Fibroblast of lung (primary cell): ENCODE data around the gene PPWD1. TPM values are rescaled to one million over a fixed set of nuclear protein-coding genes. Genes with fewer than 3 reads are reported as not detected.

ENCODE experiments used
- DNase-seq, 2 donors: peaks; one replicate each; pipeline versions ENCODE4 v3.0.0 to v3.0.0-alpha.2; 2010; ENCODE audit warnings: low read depth in 2 of 2
- H2AFZ ChIP-seq: 2 replicates; pipeline ENCODE4 v1.5.1; 2012; ENCODE audit warnings: low read length, control low read depth, inconsistent platforms
- H3K27ac ChIP-seq: 2 replicates; pipeline ENCODE4 v1.5.1; 2011; ENCODE audit warnings: low read length, control low read depth; ENCODE audit not compliant: insufficient read depth
- H3K27me3 ChIP-seq: 2 replicates; pipeline ENCODE4 v1.5.1; 2011; ENCODE audit warnings: mild to moderate bottlenecking, low read length; ENCODE audit not compliant: control insufficient read depth, insufficient read depth
- H3K36me3 ChIP-seq: 2 replicates; pipeline ENCODE4 v1.5.1; 2011; ENCODE audit warnings: low read length; ENCODE audit not compliant: control insufficient read depth, insufficient read depth
- H3K4me1 ChIP-seq: 2 replicates; pipeline ENCODE4 v1.5.1; 2011; ENCODE audit warnings: low read length; ENCODE audit not compliant: control insufficient read depth, insufficient read depth; ENCODE audit errors: extremely low read depth
- H3K4me2 ChIP-seq: 2 replicates; pipeline ENCODE4 v1.5.1; 2011; ENCODE audit warnings: low read length, control low read depth; ENCODE audit not compliant: insufficient read depth; ENCODE audit errors: extremely low read depth
- H3K4me3 ChIP-seq, 4 experiments: fragments of 200-600 bp in 1 of 4; sonication (generic) in 1 of 4; replicated peaks in 1 of 4; 2 replicates each; pipeline ENCODE4 v1.5.1; 2011 to 2016; ENCODE audit warnings: low read length in 4 of 4, low read depth in 3 of 4, mild to moderate bottlenecking in 3 of 4, control low read depth in 2 of 4, inconsistent platforms in 1 of 4, mixed read lengths in 1 of 4; ENCODE audit not compliant: insufficient read depth in 1 of 4; ENCODE audit errors: control extremely low read depth in 1 of 4
- H3K79me2 ChIP-seq: 2 replicates; pipeline ENCODE4 v1.5.1; 2012; ENCODE audit warnings: mild to moderate bottlenecking, low read length, inconsistent platforms; ENCODE audit not compliant: control insufficient read depth, insufficient read depth
- H3K9ac ChIP-seq: 2 replicates; pipeline ENCODE4 v1.5.1; 2011; ENCODE audit warnings: mild to moderate bottlenecking, low read length, control low read depth; ENCODE audit not compliant: insufficient read depth
- H3K9me3 ChIP-seq: 2 replicates; pipeline ENCODE4 v1.5.1; 2012; ENCODE audit warnings: low read depth, low read length; ENCODE audit not compliant: control insufficient read depth, insufficient read depth
- H4K20me1 ChIP-seq: 2 replicates; pipeline ENCODE4 v1.5.1; 2011; ENCODE audit warnings: low read length; ENCODE audit not compliant: control insufficient read depth, insufficient read depth; ENCODE audit errors: extremely low read depth
- CTCF ChIP-seq, 2 donors: IDR thresholded peaks in 1 of 2; conservative IDR thresholded peaks in 1 of 2; 1 replicate in 1 of 2; 2 replicates in 1 of 2; pipeline ENCODE4 v1.5.1; 2011 to 2012; ENCODE audit warnings: low read length in 2 of 2, control low read depth in 1 of 2, inconsistent platforms in 1 of 2, low read depth in 1 of 2, mild to moderate bottlenecking in 1 of 2
- EZH2 ChIP-seq: IDR thresholded peaks from 2 replicates; pipeline ENCODE4 v1.5.1; 2012; ENCODE audit warnings: low read length, control low read depth, mild to moderate bottlenecking; ENCODE audit errors: missing control alignments
- polyA plus RNA-seq, 2 donors: library from polyadenylated mRNA; depleted of rRNA in 1 of 2; stranded (reverse) in 1 of 2; unstranded in 1 of 2; fragments of >200 nt; gene quantifications; 2 replicates each; pipeline ENCODE4 v1.2.1, GENCODE V29; 2011 to 2012; ENCODE audit warnings: missing spikeins in 1 of 2
- total RNA-seq: library from RNA; depleted of rRNA; stranded (reverse); fragments of >200 nt; gene quantifications from 2 replicates; pipeline ENCODE4 v1.2.1, GENCODE V29; 2014

The PPWD1 gene
- total and polyA plus RNA-seq, 2 donors (not counting 1 experiment from before 2014, with no cell fraction given): 7.3 to 41.5 TPM

GRCh38 chr5:65535529-65535987 is 27.5 kb upstream of the PPWD1 start:
- Histone ChIP-seq H3K9me3 (no peaks in the 10 kb centered on the region), H3K27ac (no peak overlapping the region), H4K20me1 (no peaks in the 10 kb centered on the region), H2AFZ (no peak overlapping the region), H3K36me3 (no peaks in the 10 kb centered on the region), H3K27me3 (no peaks in the 10 kb centered on the region), H3K4me1 (no peaks in the 10 kb centered on the region), H3K4me3 (no peak overlapping the region), H3K4me2 (no peak overlapping the region), H3K9ac (no peak overlapping the region), H3K79me2 (no peaks in the 10 kb centered on the region)
- peak; percentile 1 to 33 for DNase-seq
- TF ChIP-seq CTCF (conservative IDR thresholded peaks at IDR 0.05 in 1 of 2, IDR thresholded peaks at IDR 0.05 in 1 of 2; ENCODE audit: low read depth in 1 of 2, low read length in 2 of 2) (no peak), EZH2 (no peak)

DNA sequence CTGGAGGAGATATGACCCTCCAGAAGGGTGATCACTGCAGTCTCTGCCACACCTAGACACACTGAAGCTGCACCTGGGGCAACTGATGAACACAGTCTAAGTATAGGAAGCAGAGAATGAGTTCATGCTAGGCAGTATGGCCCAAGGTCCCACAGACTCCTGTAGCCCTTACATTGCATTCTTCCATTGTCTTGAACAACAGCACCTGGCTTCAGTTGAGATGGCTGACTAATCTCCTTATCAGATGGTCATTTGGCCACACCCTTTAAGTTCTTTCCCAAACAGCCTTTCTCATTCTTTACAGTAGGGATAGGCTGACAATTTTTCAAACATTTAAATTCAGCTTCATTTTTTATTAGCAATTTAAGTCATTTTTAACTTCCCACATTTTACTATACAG is 23.3 kb upstream of the PPWD1 start:
- H3K9me3 ChIP-seq: no peaks in the 10 kb centered on the region
- H3K27me3 ChIP-seq: no peaks in the 10 kb centered on the region
- H2AFZ ChIP-seq: no peak overlapping the region
- no peak overlapping the region for H3K27ac ChIP-seq
- no peak overlapping the region for H3K4me3 ChIP-seq
- no peak for TF ChIP-seq CTCF (conservative IDR thresholded peaks at IDR 0.05 in 1 of 2, IDR thresholded peaks at IDR 0.05 in 1 of 2; ENCODE audit: low read depth in 1 of 2, low read length in 2 of 2)
- TF ChIP-seq EZH2: no peak
- H3K79me2 ChIP-seq: no peaks in the 10 kb centered on the region
- DNase-seq: peak in 1 of 2 donors; percentile 36
- H3K9ac ChIP-seq: no peak overlapping the region
- H3K4me2 ChIP-seq: no peak overlapping the region
- H4K20me1 ChIP-seq: no peaks in the 10 kb centered on the region
- H3K36me3 ChIP-seq: no peaks in the 10 kb centered on the region
- H3K4me1 ChIP-seq: no peaks in the 10 kb centered on the region

- Histone ChIP-seq H3K36me3 (no peaks in the 10 kb centered on the region), H2AFZ (no peak overlapping the region)
Measured at GRCh38 chr5:65544473-65544872, 18.6 kb upstream of the PPWD1 start.

More at GRCh38 chr5:65544473-65544872, 18.6 kb upstream of the PPWD1 start:
- Histone ChIP-seq H3K27ac (no peak overlapping the region), H3K4me3 (no peak overlapping the region), H4K20me1 (no peaks in the 10 kb centered on the region), H3K27me3 (no peaks in the 10 kb centered on the region), H3K9ac (no peak overlapping the region), H3K79me2 (no peaks in the 10 kb centered on the region), H3K4me2 (no peak overlapping the region), H3K9me3 (no peaks in the 10 kb centered on the region), H3K4me1 (no peaks in the 10 kb centered on the region)
- TF ChIP-seq EZH2: no peak
- DNase-seq: no peak
